ENCODE results near the gene MAD1L1. TPM values are rescaled to one million over a fixed set of nuclear protein-coding genes. Genes with fewer than 3 reads are reported as not detected.

MAD1L1 gene
- total RNA-seq, 6 experiments from 2014 or later, result 15.1 to 37.4 (median 20.5) TPM

DNA sequence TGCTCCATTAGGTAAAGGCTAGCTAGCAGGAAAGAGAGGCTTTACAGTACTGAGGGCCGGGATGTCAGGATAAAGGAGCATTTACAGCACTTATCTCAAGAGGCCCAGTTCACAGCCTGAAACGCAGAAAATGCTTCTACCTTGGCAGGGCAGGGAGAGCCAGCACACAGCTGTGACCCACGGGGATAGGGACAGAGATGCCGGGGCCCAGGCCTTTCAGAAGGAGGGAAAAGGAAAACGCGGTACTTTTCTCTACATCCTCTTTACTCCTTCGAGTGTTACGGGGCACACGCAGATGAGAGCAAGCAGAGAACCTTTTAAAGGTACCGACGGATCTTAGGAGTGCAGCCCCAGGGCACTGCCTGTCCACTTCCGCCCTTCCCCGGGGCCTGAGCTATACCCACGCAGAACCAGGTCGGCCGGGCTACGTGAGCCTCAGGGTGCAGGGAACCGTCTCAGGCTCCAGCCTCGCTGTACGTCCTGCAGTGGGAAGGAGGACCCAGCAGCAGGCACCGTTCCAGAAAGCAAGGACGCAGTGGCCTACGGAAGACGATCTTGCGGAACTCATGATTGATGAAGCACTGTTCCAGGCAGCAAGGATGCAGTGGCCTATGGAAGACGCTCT is 330.4 kb downstream of the MAD1L1 start:
- intact Hi-C loops (cut with DNase I), result no loop called here
- H3K9me3 ChIP-seq, result no peaks in the 10 kb centered on the region
- no peak for TF ChIP-seq CTCF (IDR thresholded peaks at IDR 0.05)
- 77% methylated on average over 12 of the region's 26 CpGs for WGBS (ENCODE audit: insufficient coverage, low coverage, low lambda C conversion rate, missing lambda C conversion rate)
- H3K27me3 ChIP-seq, result no peaks in the 10 kb centered on the region
- DNase-seq, result peak; percentile 10 to 46 (median 30)
- no peaks in the 10 kb centered on the region for H3K36me3 ChIP-seq
- no peaks in the 10 kb centered on the region for H3K4me1 ChIP-seq
- no peak overlapping the region for H3K4me3 ChIP-seq
- ATAC-seq, result no peak
- no peak overlapping the region for H3K27ac ChIP-seq

DNA sequence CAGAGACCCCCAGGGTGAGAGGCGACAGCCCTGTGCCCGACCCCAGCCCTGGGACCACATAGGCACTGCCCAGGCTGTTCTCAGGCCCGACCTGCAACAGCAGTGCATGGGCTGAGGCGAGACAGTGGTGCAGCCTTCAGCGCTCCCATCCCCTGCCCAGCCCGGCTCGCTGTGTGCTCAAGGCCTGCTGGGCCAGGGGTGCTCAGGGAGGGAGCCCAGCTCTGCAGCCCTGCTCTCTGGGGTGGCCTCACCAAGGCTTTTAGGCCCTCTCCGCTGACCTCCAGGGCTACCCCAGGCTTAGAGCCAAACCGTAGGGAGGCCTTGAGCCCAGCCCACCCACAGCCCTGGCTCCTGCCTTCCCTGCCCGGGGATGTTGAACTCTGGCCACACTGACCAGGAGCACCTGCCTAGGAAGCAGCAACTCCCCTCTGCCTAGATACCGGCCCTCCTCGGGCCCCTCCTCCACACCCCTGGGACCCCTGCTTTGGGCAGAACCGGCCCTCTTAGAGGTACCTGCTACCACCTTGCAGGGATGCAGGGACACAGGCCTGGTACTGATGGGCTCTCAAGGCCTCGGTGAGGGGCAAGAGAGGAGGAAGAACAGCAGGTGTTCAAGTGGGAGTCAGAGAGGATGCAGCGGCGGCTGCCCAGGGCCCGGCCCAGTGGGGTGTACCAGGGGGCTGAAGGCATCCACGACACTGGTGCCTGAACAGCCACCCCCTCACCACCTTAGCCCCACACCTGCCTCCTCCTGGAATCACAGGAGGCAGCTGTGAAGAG is 331.1 kb downstream of the MAD1L1 start:
- ATAC-seq, result no peak
- Histone ChIP-seq H3K27me3 (no peaks in the 10 kb centered on the region), H3K4me1 (no peaks in the 10 kb centered on the region), H3K9me3 (no peaks in the 10 kb centered on the region), H3K27ac (no peak overlapping the region), H3K4me3 (no peak overlapping the region), H3K36me3 (no peaks in the 10 kb centered on the region)
- DNase-seq, result peak; percentile 15 to 44 (median 39)
- WGBS (ENCODE audit: insufficient coverage, low coverage, low lambda C conversion rate, missing lambda C conversion rate), result 93% methylated on average over 5 of the region's 18 CpGs
- TF ChIP-seq CTCF (IDR thresholded peaks at IDR 0.05), result no peak
- no peak for TF ChIP-seq POLR2A (IDR thresholded peaks at IDR 0.05)
- intact Hi-C loops (cut with DNase I), result no loop called here

DNA sequence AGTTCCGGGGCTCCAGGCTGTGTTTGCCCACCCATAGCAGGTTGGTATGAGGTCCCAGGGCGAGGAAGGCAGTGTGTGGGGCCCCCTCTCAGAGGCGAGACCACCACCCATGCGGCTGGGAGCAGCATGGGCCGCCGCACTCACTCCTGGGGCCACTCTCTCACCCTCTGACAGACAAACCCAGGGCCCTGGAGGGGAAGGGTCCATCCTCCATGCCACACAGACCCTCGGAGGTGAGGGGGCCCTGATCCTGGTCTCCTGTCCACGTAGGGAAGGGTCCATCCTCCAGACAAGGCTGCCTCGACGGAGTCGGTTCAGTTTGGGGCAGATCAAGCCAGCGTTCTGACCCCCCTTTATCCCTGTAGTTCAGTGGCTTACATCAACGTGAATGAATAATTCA is 331.9 kb downstream of the MAD1L1 start:
- DNase-seq, result peak in 2 of 3 donors; percentile 25 to 37
- H3K27me3 ChIP-seq, result no peaks in the 10 kb centered on the region
- 92% methylated on average over 6 of the region's 13 CpGs for WGBS (ENCODE audit: insufficient coverage, low coverage, low lambda C conversion rate, missing lambda C conversion rate)
- intact Hi-C loops (cut with DNase I), result no loop called here
- no peaks in the 10 kb centered on the region for H3K9me3 ChIP-seq
- no peak for ATAC-seq
- no peak overlapping the region for H3K27ac ChIP-seq
- no peaks in the 10 kb centered on the region for H3K36me3 ChIP-seq
- peaks cover 0 to 4% (median 2%) of the 10 kb centered on the region in 4 donors for H3K4me1 ChIP-seq
- TF ChIP-seq CTCF (IDR thresholded peaks at IDR 0.05) (no peak), POLR2A (IDR thresholded peaks at IDR 0.05) (no peak)
- no peak overlapping the region for H3K4me3 ChIP-seq

DNA sequence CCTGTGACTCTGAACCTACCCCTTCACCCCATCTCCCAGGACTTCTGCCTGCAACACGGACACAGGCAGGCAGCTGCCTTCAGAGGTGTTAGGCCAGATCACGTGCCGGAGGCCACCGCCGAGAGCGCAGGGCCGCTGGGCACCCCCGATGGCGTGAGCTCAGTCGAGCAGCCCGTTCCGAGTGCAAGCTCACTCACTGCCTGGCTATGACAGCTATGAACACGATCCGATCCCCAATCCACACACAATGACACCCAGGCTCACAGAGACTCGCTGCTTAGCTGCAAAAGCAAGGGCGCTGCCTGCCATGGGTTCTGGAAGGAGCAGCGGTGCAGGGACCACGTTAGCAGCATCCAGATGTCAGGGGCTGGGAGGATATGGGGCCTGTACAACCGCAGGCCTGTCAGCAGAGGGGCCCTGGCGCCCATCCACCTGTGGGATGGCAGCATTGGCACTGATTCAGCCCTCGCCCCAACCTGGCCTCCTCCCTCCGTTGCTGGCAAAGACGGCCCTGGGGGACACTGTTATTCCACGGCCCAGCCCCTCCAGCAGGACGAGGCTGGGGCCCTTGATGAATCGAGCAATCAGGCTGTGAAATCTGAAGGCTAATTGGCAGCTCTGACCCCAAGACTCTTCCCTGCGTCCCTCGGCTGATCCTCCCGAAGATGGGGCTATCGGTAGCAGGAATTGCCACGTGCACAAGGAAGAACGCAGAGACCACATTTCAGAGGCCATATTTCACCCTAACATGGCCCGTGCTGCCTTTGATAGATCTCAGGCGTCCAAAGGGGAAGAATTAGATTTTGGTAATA is 332.6 kb downstream of the MAD1L1 start:
- H3K27ac ChIP-seq, result no peak overlapping the region
- H3K9me3 ChIP-seq, result no peaks in the 10 kb centered on the region
- DNase-seq, result peak in 2 of 3 donors; percentile 40 to 51
- WGBS (ENCODE audit: insufficient coverage, low coverage, low lambda C conversion rate, missing lambda C conversion rate), result no CpG with 5 or more reads among the region's 34 CpGs
- no peak overlapping the region for H3K4me3 ChIP-seq
- peaks cover 0 to 11% (median 5%) of the 10 kb centered on the region in 4 donors for H3K4me1 ChIP-seq
- ATAC-seq, result no peak
- TF ChIP-seq CTCF (IDR thresholded peaks at IDR 0.05), result no peak
- TF ChIP-seq POLR2A (IDR thresholded peaks at IDR 0.05), result no peak
- H3K36me3 ChIP-seq, result no peaks in the 10 kb centered on the region
- intact Hi-C loops (cut with DNase I), result no loop called here
- H3K27me3 ChIP-seq, result no peaks in the 10 kb centered on the region
